MV-4-11 (cell line): ENCODE data around the gene IFNGR1.
"Not testable (repeated sequence)": the region's sequence is repeated elsewhere in the genome, so short reads cannot be mapped to it uniquely, and the experiment has no call there.

ENCODE experiments used
- DNase-seq: peaks from one replicate; lab custom pipeline; 2025; lab: John Stamatoyannopoulos, UW

Gene IFNGR1

GRCh38 chr6:137218917-137219663 is at the start of gene IFNGR1:
TSS of gene IFNGR1 (minus strand) at chr6:137219385. CDS start at chr6:137219327, 58 bp downstream.
- DNase-seq, result peak; percentile 92

GRCh38 chr6:137268911-137269310 is 49.7 kb upstream of the IFNGR1 start:
- DNase-seq, result no peak

GRCh38 chr6:137266309-137266586 is 47.1 kb upstream of the IFNGR1 start:
- no peak for DNase-seq

GRCh38 chr6:137265561-137266308 is 46.5 kb upstream of the IFNGR1 start:
- no peak for DNase-seq

- DNase-seq, result no peak
Observed at GRCh38 chr6:137264311-137265075, 45.3 kb upstream of the IFNGR1 start.

GRCh38 chr6:137261761-137262160 is 42.6 kb upstream of the IFNGR1 start:
- DNase-seq, result peak; percentile 56

GRCh38 chr6:137261361-137261760 is 42.2 kb upstream of the IFNGR1 start:
- no peak for DNase-seq

- DNase-seq, result no peak
Observed at GRCh38 chr6:137260217-137260616, 41.0 kb upstream of the IFNGR1 start.

GRCh38 chr6:137259349-137259748 is 40.2 kb upstream of the IFNGR1 start:
- DNase-seq, result no peak

- peak; percentile 94 for DNase-seq
Observed at GRCh38 chr6:137258170-137258569, 39.0 kb upstream of the IFNGR1 start.

GRCh38 chr6:137256350-137257103 is 37.3 kb upstream of the IFNGR1 start:
- no peak for DNase-seq

- DNase-seq, result peak; percentile 54
Observed at GRCh38 chr6:137254966-137255365, 35.8 kb upstream of the IFNGR1 start.

- not testable (repeated sequence) for DNase-seq
Observed at GRCh38 chr6:137254430-137254829, 35.2 kb upstream of the IFNGR1 start.

GRCh38 chr6:137248702-137249101 is 29.5 kb upstream of the IFNGR1 start:
- DNase-seq, result peak; percentile 94

- no peak for DNase-seq
Observed at GRCh38 chr6:137247724-137248123, 28.5 kb upstream of the IFNGR1 start.

- DNase-seq, result peak; percentile 53
Observed at GRCh38 chr6:137246791-137247202, 27.6 kb upstream of the IFNGR1 start.

GRCh38 chr6:137246164-137246563 is 27.0 kb upstream of the IFNGR1 start:
- DNase-seq, result no peak

- no peak for DNase-seq
Observed at GRCh38 chr6:137241481-137242038, 22.4 kb upstream of the IFNGR1 start.

GRCh38 chr6:137240168-137240567 is 21.0 kb upstream of the IFNGR1 start:
- DNase-seq, result peak; percentile 99

GRCh38 chr6:137237413-137238170 is 18.4 kb upstream of the IFNGR1 start:
- DNase-seq, result peak; percentile 43
